MV-4-11 (cell line): ENCODE data around the gene CTTNBP2.

ENCODE experiments used
- DNase-seq: peaks from one replicate; lab custom pipeline; 2025; lab: John Stamatoyannopoulos, UW

Gene CTTNBP2

DNA sequence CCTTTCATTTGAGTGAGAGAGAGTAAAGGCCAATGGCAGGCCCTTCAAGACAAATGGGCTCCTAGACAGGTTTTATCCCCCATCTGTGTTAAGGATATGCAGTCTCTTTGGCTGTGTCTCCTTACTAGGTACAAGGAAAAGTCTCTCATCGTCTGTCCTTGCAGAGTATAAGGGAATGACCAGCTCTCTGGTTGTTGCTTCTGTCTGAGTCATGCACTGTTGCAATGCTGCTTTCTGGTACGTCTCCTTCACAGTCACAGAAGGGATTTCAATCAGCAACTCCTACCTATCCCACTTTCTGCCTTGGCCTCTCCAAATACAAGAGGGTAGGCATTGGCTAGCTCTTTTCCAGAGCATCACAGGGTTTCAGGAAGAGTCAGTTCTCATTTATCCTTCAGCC lies 48.1 kb downstream of the CTTNBP2 start:
- DNase-seq = no peak

DNA sequence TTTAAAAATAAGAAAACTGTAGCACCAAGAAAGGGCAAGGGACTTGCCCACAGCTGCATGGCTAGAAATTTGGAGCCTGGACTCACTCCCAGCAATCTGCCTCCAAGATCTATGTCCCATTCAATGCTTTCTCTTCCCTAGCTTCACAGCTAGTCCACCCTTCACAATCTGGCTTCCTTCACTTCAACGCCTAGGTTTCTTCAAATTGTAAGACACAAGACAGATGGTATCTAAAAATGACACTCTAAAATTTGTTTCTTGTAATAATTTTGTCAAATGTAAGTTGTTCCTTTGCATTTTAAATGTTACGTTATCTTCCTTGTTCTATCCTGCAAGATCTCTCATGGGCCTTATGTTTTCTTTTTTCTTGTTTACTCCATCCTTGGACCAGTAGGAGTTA lies 48.6 kb downstream of the CTTNBP2 start:
- no peak for DNase-seq

DNA sequence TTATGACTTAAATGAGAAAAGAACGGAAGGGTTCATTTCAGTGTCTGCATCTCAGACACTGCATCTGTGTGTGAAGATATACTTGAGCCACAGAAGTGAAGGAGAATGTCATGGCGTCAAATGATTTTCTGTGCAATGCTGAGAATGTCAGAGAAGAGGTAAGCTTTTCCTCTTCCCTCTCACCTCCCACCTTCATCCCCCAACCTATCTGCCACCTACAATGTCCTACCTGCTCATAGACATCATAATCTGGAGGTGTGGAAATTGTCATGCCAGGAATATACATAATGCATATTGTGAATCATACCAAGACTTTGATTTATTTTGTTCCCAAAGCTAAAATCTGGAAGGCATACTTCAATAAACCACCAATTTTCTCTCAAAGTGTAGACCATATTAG lies 53.7 kb downstream of the CTTNBP2 start:
- no peak for DNase-seq

DNA sequence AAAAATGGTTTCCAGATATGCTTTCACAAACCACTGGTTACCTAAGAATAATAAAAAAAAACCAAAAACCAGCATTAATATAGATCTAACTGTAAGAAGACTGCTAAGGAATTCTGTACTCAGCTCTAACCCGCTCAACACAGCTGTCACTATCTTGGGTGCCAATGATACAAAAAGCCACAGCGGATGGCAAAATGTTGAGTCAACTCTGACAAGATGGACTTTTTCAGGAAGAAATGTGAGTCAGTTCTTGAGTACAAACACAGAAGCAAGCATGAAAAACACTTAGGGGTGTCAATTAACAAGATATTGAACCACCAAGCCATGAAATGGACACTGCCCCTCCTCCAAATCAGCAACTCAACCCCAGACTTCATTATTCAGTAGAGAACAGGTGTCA lies 55.0 kb downstream of the CTTNBP2 start:
- DNase-seq = peak; percentile 52

DNA sequence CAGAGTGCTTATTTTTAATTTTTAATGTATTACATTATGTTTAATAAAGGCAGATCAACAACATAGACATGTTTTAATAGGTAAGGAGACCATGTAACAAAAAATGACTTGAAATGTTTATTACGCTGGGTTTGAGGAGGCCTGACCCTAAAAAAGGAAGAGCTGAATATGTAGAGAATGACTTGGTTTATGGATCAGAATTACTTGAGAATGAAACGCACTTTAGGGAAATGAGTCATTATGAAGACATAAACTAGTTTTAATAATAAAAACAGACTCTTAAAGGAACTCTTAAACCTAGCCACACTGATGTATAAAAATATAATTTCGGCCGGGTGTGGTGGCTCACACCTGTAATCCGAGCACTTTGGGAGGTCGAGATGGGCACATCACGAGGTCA lies 56.5 kb downstream of the CTTNBP2 start:
- DNase-seq = no peak

DNA sequence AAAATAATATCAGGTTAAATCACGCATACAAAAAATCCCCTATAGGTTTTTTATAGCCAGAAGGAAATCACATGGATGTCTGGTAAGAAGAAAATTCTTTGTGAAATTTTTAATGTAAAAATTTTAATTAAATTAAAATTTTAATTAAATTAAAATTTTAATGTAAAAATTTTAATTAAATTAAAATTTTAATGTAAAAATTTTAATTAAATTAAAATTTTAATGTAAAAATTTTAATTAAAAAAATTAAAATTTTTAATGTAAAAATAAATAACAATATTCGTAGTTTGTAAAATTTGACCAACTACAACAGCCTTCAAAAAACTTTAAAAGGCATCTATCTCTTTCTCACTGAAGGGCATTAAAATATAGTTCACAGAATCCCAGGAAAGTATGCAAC lies 61.5 kb downstream of the CTTNBP2 start:
- no peak for DNase-seq

DNA sequence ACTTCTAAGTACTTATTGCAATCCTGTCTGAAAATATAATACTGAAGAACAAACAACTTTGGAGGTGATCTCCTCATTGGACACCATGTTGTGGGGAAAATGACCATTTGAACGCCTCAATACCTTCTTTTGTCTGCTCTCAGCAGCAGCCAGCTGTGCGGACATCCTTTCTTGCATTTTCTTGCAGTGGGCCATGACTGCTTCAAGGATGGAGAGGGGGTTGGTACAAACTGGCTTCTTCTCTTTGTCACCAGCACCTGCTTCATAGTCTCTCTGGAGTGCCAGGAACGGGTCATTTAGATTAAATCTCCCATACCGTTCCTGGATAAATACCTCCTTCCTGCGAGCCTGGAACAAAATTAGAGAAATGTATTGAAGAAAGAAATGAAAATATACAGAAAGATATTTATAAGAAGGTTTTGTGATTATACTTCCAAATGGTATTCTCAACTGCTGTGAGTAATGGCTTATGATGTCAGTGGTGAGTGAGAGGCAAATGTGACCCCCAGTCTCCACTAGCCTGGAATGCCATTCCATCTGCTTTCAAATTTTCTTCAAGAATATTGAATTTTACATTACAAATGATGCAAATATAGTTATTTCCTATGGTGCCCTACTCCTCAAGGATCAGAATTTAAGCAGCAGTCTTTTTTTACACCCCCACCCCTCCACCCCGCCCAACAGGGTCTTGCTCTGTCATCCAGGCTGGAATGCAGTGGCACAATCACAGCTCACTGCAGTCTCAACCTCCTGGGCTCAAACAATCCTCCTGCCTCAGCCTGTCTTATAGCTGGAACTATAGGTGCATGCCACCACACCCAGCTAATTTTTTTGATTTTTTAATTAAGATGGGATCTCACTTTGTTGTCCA lies 62.4 kb downstream of the CTTNBP2 start:
- no peak for DNase-seq

DNA sequence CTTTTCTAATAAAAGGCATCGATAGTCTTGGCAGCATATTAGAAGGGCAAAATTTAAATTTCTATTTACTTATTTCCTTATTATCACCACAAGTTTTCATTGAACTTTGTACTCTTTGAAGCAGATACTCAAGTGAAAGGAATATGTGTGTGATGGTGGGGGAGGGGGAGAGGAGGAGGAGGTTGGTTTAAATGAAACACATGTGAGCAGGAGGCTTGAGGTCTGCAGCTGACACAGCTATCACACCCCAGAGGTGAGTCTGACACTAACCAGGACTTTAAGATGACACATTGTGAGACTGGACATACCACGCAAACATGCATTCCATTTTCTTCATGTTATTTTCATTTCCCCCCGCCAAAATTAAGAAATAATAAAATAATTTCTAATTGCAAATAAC lies 63.3 kb downstream of the CTTNBP2 start:
- no peak for DNase-seq

DNA sequence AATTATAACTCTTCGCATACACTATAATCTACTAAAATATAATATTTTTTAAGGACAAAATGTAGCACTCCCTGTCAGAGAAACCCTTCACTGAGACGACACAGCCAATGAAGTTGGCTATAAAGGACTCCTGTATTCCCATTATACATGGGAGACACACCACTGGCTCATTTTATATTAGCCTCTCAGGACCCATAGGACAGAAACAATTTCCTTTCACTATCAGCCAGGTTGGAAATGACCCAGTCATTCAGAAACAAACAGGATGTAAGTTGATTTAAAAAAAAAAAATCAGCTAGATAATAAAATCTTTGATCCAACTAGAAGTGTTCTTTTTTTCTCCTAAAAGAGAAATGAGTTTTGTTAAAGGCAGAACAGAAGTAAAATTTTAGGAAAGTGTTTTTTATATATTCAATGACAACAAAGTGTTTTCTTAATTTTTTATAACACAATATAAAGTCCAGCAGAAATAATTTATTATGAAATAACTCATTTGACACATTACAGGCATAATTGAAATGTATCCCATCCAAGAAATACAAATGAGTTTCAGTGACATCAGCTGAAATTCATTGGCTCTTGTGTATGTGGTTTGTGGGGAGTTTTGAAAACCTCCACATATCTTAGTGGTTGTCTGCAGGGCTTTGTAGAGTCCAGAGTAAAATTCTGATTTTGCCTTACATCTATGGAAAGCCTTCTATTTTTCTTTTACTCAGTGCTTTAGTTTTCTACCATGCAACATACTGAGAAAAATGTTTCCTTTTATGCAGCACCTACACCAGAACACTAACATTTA lies 64.1 kb downstream of the CTTNBP2 start:
- peak; percentile 1 for DNase-seq

DNA sequence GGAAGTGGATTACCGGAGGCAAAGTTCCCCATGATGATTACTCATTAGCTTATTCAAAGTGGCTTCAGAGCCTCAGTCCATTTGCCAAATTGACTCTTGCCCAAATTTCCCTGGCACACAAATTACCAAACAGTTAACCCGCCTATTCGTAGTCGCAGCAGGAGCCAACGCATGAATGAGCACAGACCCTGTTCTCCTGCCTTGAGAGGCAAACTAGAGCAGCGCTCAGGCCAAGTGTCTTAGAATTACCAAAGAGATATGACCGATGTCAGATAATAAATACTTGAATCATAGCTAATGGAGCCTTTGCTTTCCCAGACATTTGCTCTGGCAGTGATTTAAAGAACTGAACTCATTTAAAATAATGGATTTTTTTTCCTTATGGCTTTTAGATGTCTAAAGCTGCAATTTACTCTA lies 64.9 kb downstream of the CTTNBP2 start:
- no peak for DNase-seq

DNA sequence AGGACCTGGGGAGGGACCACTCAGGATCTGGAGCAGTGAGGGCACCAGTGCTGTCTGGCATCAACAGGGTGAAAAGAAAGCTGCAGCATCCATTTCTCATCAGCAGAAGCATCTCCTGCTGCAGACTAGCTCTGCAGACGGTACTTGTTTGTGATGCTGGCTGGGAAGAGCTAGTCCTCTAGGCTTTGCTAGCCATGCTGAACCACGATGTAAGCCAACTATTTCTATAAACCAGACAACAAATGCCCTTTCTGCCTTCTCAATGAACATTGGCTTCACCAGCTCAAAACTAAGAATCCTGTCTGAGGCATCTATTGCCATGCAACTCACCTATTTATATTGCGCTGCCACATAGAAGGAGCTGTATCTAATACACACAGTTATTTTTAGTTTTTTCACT lies 65.6 kb downstream of the CTTNBP2 start:
- DNase-seq = no peak

DNA sequence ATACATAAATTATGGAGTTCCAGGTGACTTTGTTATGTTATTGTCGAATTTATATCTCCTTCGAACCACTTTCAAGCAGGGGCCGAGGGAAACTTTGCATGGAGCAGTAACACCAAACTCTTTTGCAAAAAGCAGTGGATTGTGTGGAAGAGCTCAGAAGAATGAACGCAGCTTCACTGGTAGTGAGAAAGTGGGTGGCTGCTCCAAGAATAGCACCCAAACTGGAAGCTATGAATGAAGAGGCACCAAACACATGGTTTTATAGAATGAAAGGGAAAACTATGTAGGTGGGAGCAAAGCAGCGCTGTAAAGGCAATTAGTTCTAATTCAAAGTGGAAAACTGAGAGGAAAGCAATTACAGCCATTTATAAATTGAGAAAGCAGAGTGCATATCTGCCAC lies 67.2 kb downstream of the CTTNBP2 start:
- no peak for DNase-seq

DNA sequence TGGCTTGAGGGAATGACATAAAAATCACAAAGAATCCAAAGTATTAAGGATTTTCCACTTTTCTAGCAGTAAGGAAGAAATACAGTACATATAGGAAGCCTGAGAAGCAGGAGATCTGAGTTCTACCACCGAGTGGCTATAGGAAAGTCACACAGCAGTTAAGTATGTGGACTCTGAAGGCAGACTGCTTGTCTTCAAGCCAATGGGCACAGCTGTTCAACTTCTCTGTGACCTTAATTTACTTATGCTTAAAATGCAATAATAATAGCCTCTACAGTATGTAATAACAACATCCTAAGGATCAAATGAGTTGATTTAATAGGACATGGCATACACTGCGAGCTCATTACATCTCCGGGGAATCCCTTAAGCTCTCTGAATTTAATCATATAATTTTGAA lies 68.0 kb downstream of the CTTNBP2 start:
- DNase-seq = no peak

DNA sequence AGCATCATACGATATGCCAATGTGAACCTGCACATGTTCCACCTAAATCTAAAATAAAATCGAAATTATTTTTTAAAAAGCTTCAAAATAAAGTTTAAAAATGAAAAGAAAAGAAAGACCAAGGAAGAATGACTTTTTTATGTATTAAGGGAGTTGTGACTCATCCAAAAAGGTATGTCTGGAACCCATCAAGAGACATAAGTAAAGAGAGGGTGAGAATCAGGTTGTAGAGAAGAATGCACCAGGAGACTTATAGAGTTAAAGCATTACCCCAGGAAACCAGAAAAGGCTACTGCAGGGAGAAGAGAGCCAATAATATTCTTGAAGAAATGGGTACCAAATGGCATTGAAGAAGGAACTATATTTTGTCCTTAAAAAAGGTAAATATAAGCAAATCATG lies 69.8 kb downstream of the CTTNBP2 start:
- DNase-seq = no peak

DNA sequence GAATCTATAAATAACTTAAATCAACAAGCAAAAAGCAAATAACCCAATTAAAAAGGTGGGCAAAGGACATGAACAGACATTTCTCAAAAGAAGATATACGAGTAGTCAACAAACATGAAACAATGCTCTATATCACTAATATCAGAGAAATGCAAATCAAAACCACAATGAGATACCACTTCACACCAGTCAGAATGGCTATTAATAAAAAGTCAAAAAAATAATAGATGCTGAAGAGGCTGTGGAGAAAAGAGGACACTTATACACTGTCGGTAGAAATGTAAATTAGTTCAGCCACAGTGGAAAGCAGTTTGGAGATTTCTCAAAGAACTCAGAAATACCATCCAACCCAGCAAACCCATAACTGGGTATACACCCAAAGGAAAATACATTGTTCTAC lies 70.6 kb downstream of the CTTNBP2 start:
- no peak for DNase-seq

DNA sequence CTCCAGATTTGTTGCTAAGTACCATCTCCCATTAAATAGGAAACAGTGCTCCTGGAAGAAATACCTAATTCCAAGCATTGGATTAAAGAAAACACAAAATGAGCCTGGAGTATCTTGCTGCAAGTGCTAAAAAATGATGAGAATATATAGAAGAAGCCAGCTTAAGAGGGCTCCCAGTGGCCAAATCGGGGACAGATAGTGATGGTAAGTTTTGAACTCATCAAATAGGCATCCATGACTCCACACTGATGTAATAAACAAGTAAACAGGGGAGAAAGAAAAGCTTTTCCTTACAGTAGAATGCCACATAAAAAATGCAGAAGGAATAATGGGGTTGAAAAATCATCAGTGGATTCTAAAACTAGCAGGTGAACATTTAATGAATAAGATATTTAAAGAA lies 72.4 kb downstream of the CTTNBP2 start:
- no peak for DNase-seq

DNA sequence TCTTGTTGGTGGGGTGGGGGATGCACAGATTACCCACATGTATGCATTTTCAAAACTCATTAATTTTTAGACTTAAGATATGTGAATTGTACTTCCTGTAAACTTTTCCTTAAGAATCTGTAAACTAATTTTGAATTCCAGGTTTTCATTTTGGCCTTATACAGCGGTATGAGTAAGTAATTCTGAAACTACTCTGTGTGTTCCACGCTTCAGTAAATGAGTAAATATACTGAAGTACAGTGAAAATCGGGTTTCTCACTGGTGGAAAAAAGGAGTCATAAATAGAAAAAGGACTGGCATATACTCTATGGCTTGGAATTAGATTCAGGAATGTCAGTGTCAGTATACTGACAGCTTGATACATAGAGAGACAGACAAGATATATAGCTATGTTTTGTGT lies 72.8 kb downstream of the CTTNBP2 start:
- DNase-seq = no peak

DNA sequence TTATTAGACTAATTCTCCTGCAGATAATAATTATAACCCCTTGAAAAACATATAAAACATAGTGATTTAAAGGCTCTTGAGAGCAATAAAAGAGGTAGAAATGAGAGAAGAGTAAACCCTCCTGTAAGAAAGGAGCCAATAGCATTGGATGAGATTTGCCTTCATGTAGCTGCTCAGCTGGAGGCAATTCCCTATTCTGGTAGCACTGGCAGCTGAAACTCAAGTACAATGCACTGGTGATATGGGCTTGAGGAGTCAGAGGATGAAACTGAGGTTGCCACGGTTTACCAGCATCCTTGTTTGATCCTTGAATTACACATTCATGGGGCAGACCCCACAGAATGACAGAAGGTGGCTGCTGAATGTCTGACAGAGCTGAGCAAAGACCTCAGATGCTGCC lies 76.4 kb downstream of the CTTNBP2 start:
- DNase-seq = no peak

DNA sequence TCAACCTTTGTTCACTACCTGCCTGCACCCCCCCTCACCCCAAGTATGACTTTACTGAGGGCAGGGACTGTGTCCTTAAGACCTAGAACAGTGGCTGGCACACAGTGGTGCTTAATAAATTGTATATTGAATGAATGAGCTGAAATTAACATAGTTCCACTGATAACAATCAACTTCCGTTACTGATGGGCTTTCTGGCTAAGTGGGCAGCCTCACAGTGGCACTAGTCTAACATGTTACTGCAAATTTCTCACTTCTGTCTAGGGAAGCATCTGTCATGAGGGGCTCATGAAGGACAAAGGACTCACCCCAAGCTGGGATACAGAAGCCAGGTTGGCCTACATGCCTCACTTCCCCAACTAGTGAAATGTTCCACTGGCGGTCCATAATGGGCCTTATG lies 79.3 kb downstream of the CTTNBP2 start:
- no peak for DNase-seq

DNA sequence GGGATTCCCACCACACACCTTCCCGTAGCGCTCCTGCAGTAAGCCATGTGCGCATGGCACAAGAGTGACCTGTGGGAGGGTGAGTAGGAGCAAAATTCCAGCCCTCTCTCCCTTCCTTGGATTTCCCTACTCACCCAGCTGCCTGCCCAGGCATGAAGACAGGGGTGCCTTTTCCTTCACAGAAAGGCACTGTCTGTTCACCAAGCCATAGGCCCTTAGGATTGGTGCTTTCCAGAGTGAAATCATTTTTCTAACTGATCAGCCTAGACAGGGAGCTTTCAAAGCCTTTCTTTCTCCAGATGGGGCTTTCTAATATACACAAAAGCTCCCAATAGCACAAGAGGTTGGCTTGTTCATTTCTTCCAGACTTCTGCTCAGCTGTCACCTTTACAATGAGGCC lies 79.7 kb downstream of the CTTNBP2 start:
- DNase-seq = no peak

DNA sequence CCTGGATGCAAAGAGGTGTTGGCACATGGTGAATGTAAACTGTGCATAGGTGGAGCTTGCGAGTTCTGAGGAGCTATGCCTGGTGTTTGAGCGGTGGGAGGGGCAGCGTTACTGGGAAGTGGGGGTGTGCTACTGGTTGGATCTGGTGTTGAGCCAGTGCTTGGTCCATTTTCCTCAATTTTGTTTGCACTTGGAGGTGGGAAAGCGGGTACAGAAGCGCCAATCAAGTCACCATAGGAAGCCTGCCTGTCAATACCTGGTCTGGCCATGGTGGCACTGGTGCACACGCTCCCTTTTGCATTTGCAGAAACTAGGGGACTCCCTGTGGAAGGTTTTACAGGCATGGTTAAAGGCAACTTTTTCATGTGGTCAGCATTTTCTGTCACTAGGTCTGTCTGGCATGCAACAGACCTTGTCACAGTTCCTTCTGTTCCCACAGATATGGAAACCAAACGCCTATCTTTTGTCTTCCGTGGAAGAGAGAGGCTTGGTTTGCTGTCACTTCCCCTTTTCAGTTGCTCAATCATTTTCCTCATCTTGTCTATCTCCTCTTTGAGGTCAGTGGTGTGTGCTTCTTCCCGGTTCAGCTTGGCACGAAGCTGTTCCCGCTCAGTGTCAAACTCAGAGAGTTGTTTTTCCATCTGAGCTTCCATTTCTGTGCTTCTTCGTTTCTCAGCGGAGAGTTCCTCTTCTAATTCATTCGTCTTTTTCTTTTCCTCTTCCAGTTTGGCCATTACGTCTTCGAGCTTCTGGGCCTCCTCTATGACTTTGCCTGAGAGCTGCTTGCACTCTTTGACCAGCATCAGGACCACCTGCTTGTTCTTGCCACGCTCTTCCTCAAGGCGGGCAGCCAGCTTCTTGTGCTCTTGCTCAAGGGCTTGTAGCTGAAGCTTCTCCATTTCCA lies 81.1 kb downstream of the CTTNBP2 start:
- peak; percentile 99 for DNase-seq

DNA sequence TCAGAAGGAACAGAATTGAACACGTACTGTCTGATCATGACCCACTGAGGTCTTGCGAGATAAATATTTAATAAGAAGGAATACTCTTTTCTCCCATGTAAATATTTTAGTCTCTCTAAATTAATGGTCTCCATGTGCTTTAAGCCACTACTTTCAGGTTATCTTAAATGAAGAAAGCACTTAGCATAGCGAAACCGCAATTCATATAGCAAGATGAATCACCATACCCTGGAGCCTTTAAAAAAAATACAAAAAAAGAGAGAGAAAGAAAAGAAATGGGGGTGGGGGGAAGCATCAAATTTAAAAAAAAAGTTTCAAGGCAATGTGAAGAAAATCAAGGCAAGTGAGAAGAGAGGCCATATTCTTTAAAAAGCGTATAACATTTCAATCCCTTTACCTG lies 82.5 kb downstream of the CTTNBP2 start:
- DNase-seq = no peak
